Stimulated activated CD8-positive, alpha-beta memory T cell treated with anti-CD3 and anti-CD28 coated beads, Interleukin-15, amount 100 ng/mL, for 1 hour (primary cell): ENCODE measurements around the gene DLX2.

ENCODE experiments used
- DNase-seq: peaks from one replicate; pipeline ENCODE4 v3.0.0-alpha.2; 2020; ENCODE audit warnings: low read depth

Gene DLX2

GRCh38 chr2:172053486-172053885 lies 49.2 kb downstream of the DLX2 start:
- no peak for DNase-seq

- DNase-seq = no peak
Measured at GRCh38 chr2:172052000-172052983, 50.4 kb downstream of the DLX2 start.

GRCh38 chr2:172050479-172051125 lies 52.1 kb downstream of the DLX2 start:
- DNase-seq = no peak

GRCh38 chr2:172049567-172050120 lies 53.1 kb downstream of the DLX2 start:
- DNase-seq = no peak
